HepG2 (cell line): ENCODE results near the gene FAT1. TPM values are rescaled to one million over a fixed set of nuclear protein-coding genes. Genes with fewer than 3 reads are reported as not detected.

Experiments
- ATAC-seq: fragments of 200-7000 bp; cut with Tn5 transposase; 3 replicates; pipeline ENCODE4 v1.9.1; 2020; ENCODE audit warnings: mild to moderate bottlenecking, moderate library complexity
- BruUV-seq: library from RNA; stranded (reverse); fragments of 400-500 nt; replicated peaks from 2 replicates; lab custom pipeline; 2021; lab: Mats Ljungman, UMichigan
- CTCF ChIA-PET: fragments of 300-600 bp; formaldehyde crosslinking; extraction: SDS; loops from one replicate; lab custom pipeline; 2021; ENCODE audit warnings: low total read pairs, inconsistent platforms, low intra/inter-chr PET ratio; lab: Yijun Ruan, JAX
- POLR2A ChIA-PET: fragments of 350-600 bp; sonication (Branson Sonifier 250); formaldehyde crosslinking; loops from one replicate; lab custom pipeline; 2020; ENCODE audit warnings: antibody characterized with exemption, inconsistent platforms; lab: Yijun Ruan, JAX
- DNase-seq: peaks from one replicate; pipeline ENCODE4 v3.0.0-alpha.2; 2015; ENCODE audit warnings: low spot score
- FAIRE-seq: peaks from 3 replicates; lab custom pipeline; 2011; peaks lifted over from hg19 to GRCh38; lab: Jason Lieb, UNC
- H2AFZ ChIP-seq: one replicate; pipeline ENCODE4 v1.6.1; 2011; ENCODE audit warnings: low read length, inconsistent platforms
- H3K27ac ChIP-seq: fragments of 300-600 bp; 3 replicates; pipeline ENCODE4 v1.8.0; 2011; ENCODE audit warnings: mixed run types, mild to moderate bottlenecking, mixed read lengths, low read length, inconsistent platforms; ENCODE audit not compliant: insufficient read depth; ENCODE audit errors: extremely low read length
- H3K27me3 ChIP-seq, 2 experiments: fragments of 200-600 bp in 1 of 2; 2 replicates in 1 of 2; 3 replicates in 1 of 2; pipeline versions ENCODE4 v1.6.0 to v1.8.0; 2011; ENCODE audit warnings: low read length in 2 of 2, mild to moderate bottlenecking in 2 of 2, moderate library complexity in 2 of 2, inconsistent platforms in 1 of 2; ENCODE audit not compliant: insufficient read depth in 2 of 2, control insufficient read depth in 1 of 2
- H3K36me3 ChIP-seq, 2 experiments: fragments of 200-600 bp in 1 of 2; replicated peaks in 1 of 2; 2 replicates in 1 of 2; 3 replicates in 1 of 2; pipeline versions ENCODE4 v1.5.1 to v1.8.0; 2011; ENCODE audit warnings: low read length in 2 of 2, inconsistent platforms in 1 of 2; ENCODE audit not compliant: insufficient read depth in 2 of 2, control insufficient read depth in 1 of 2
- H3K4me1 ChIP-seq: 2 replicates; pipeline ENCODE4 v1.5.1; 2012; ENCODE audit warnings: low read length, inconsistent platforms; ENCODE audit not compliant: insufficient read depth
- H3K4me2 ChIP-seq: 2 replicates; pipeline ENCODE4 v1.6.0; 2011; ENCODE audit warnings: low read depth, low read length, inconsistent platforms
- H3K4me3 ChIP-seq, 3 experiments: fragments of 200-600 bp in 1 of 3; sonication (generic), shearing (Covaris generic) in 1 of 3; replicated peaks in 1 of 3; 2 replicates each; pipeline ENCODE4 v1.5.1; 2011 to 2016; ENCODE audit warnings: low read length in 3 of 3, inconsistent platforms in 2 of 3, low read depth in 2 of 3, mild to moderate bottlenecking in 2 of 3, control low read depth in 1 of 3, mixed read lengths in 1 of 3; ENCODE audit not compliant: insufficient read depth in 1 of 3
- H3K79me2 ChIP-seq: one replicate; pipeline ENCODE4 v1.6.1; 2011; ENCODE audit warnings: low read length, inconsistent platforms; ENCODE audit not compliant: insufficient read depth
- H3K9ac ChIP-seq: 2 replicates; pipeline ENCODE4 v1.6.0; 2011; ENCODE audit warnings: mild to moderate bottlenecking, low read depth, low read length, inconsistent platforms; ENCODE audit not compliant: insufficient read depth
- H3K9me3 ChIP-seq: 2 replicates; pipeline ENCODE4 v1.5.1; 2012; ENCODE audit warnings: mild to moderate bottlenecking, low read length
- H4K20me1 ChIP-seq: 2 replicates; pipeline ENCODE4 v1.6.0; 2011; ENCODE audit warnings: inconsistent platforms, mild to moderate bottlenecking, low read length, moderate library complexity; ENCODE audit not compliant: insufficient read depth
- ATF3 ChIP-seq: sonication (generic); formaldehyde crosslinking; IDR thresholded peaks from 2 replicates; pipeline ENCODE4 v1.4.0; 2020; ENCODE audit warnings: missing genetic modification reagents
- CREB1 ChIP-seq, 2 experiments: fragments of 450-650 bp in 1 of 2; IDR thresholded peaks; 2 replicates each; pipeline ENCODE4 v1.6.1; 2016 to 2017; ENCODE audit warnings: control low read depth in 1 of 2, mild to moderate bottlenecking in 1 of 2, missing compliant biosample characterization in 1 of 2, missing genetic modification characterization in 1 of 2
- DNMT1 ChIP-seq: sonication (generic); formaldehyde crosslinking; IDR thresholded peaks from 2 replicates; pipeline ENCODE4 v1.5.1; 2020; ENCODE audit warnings: mild to moderate bottlenecking, missing genetic modification reagents
- DNMT3B ChIP-seq: conservative IDR thresholded peaks from 2 replicates; pipeline ENCODE4 v1.6.1; 2016; ENCODE audit warnings: missing biosample characterization, control low read depth
- FOSL1 ChIP-seq: sonication (generic); formaldehyde crosslinking; IDR thresholded peaks from 2 replicates; pipeline ENCODE4 v1.9.0; 2021; ENCODE audit warnings: missing genetic modification reagents, borderline replicate concordance
- GABPA ChIP-seq, 2 experiments: IDR thresholded peaks; 2 replicates each; pipeline ENCODE4 v1.6.1; 2011 to 2016; ENCODE audit warnings: low read depth in 2 of 2, low read length in 1 of 2, missing biosample characterization in 1 of 2, missing genetic modification characterization in 1 of 2
- GTF3A ChIP-seq: sonication (generic); formaldehyde crosslinking; conservative IDR thresholded peaks from 2 replicates; pipeline ENCODE4 v1.4.0; 2020; ENCODE audit warnings: mild to moderate bottlenecking, missing genetic modification reagents
- MAX ChIP-seq: IDR thresholded peaks from 2 replicates; pipeline ENCODE4 v1.6.1; 2012; ENCODE audit warnings: inconsistent platforms
- MEF2D ChIP-seq: sonication (generic); formaldehyde crosslinking; IDR thresholded peaks from 2 replicates; pipeline ENCODE4 v1.5.1; 2020; ENCODE audit warnings: mild to moderate bottlenecking, missing genetic modification reagents
- MTA1 ChIP-seq: sonication (generic); formaldehyde crosslinking; IDR thresholded peaks from 2 replicates; pipeline ENCODE4 v1.4.0; 2020; ENCODE audit warnings: missing genetic modification reagents, mild to moderate bottlenecking, borderline replicate concordance
- NCOA1 ChIP-seq: sonication (generic); formaldehyde crosslinking; IDR thresholded peaks from 2 replicates; pipeline ENCODE4 v1.9.0; 2021; ENCODE audit warnings: missing genetic modification reagents
- SIX1 ChIP-seq: sonication (generic); formaldehyde crosslinking; IDR thresholded peaks from 2 replicates; pipeline ENCODE4 v1.4.0; 2020; ENCODE audit warnings: missing genetic modification reagents, borderline replicate concordance
- ZBTB44 ChIP-seq: sonication (generic); formaldehyde crosslinking; IDR thresholded peaks from 2 replicates; pipeline ENCODE4 v1.4.0; 2020; ENCODE audit warnings: missing genetic modification reagents
- ZFP36L1 ChIP-seq: sonication (generic); formaldehyde crosslinking; IDR thresholded peaks from 2 replicates; pipeline ENCODE4 v1.8.0; 2022; ENCODE audit warnings: mild to moderate bottlenecking, missing genetic modification reagents, moderate library complexity
- ZNF230 ChIP-seq: sonication (generic); formaldehyde crosslinking; IDR thresholded peaks from 2 replicates; pipeline ENCODE4 v1.4.0; 2020; ENCODE audit warnings: mild to moderate bottlenecking, missing genetic modification reagents
- ZNF280D ChIP-seq: sonication (generic); formaldehyde crosslinking; IDR thresholded peaks from 2 replicates; pipeline ENCODE4 v1.5.1; 2020; ENCODE audit warnings: mild to moderate bottlenecking, missing genetic modification reagents
- ZNF580 ChIP-seq: IDR thresholded peaks from 2 replicates; pipeline ENCODE4 v1.6.1; 2016; ENCODE audit warnings: low read depth, borderline replicate concordance
- ZNF672 ChIP-seq: sonication (generic); formaldehyde crosslinking; IDR thresholded peaks from 2 replicates; pipeline ENCODE4 v1.8.1; 2022; ENCODE audit warnings: missing genetic modification reagents
- ZNF761 ChIP-seq: sonication (generic); formaldehyde crosslinking; conservative IDR thresholded peaks from 2 replicates; pipeline ENCODE4 v1.4.0; 2020; ENCODE audit warnings: mild to moderate bottlenecking, missing genetic modification reagents
- WGBS: methylation state at CpG from one replicate; pipeline ENCODE4 v1.1.6; 2017; ENCODE audit warnings: low lambda C conversion rate; 5-methylcytosine and 5-hydroxymethylcytosine counted together
- in situ Hi-C: cut with HindIII; loops from 2 replicates; pipeline ENCODE4 v1.10.0; 2017; ENCODE audit warnings: low pct_unique_long_range_greater_than_20kb; ENCODE audit not compliant: extremely low pct_ligation_motif_present
- intact Hi-C: fragments of 100-400 bp; cut with micrococcal nuclease; formaldehyde crosslinking; loops from one replicate; pipeline ENCODE4 v1.10.0; 2022; ENCODE audit not compliant: unreplicated experiment
- polyA plus RNA-seq, 8 experiments: library from polyadenylated mRNA; depleted of rRNA in 3 of 8; stranded (reverse) in 7 of 8; unstranded in 1 of 8; fragments of >200 nt; fragmentation: Illumina TruSeq in 4 of 8; extraction: Trizol in 4 of 8; gene quantifications; 2 replicates each; pipeline versions ENCODE4 v1.2.1 to v1.2.3, GENCODE V29; 2011 to 2016; ENCODE audit warnings: low read depth in 4 of 8, missing spikeins in 1 of 8, mixed read lengths in 1 of 8; ENCODE audit not compliant: insufficient read depth in 1 of 8
- total RNA-seq, 5 experiments: library from RNA; depleted of rRNA; stranded (reverse); fragments of >200 nt; fragmentation: Illumina TruSeq; extraction: Trizol; gene quantifications; 2 replicates each; pipeline ENCODE4 v1.2.3, GENCODE V29; 2016; ENCODE audit warnings: low read depth in 1 of 5

Gene FAT1
- total and polyA plus RNA-seq, 2 of the 13 experiments (the other 11 are each of a cell fraction or from before 2014, with no cell fraction given), result 185 to 216 TPM

GRCh38 chr4:186714006-186714675 is 9.5 kb downstream of the FAT1 start:
- Histone ChIP-seq H3K27ac (no peak overlapping the region), H4K20me1 (peaks cover 74% of the 10 kb centered on the region), H3K4me2 (no peak overlapping the region), H3K4me1 (peaks cover 78% of the 10 kb centered on the region), H3K36me3 (peaks cover 7 to 12% of the 10 kb centered on the region in 2 experiments; a peak in 4 of 5 replicates), H3K27me3 (no peaks in the 10 kb centered on the region), H3K79me2 (peaks cover 97% of the 10 kb centered on the region), H2AFZ (no peak overlapping the region), H3K4me3 (no peak overlapping the region), H3K9ac (no peak overlapping the region), H3K9me3 (no peaks in the 10 kb centered on the region; the same call in 1 of the 2 replicates)
- ChIA-PET POLR2A (no interaction called here), CTCF (no interaction called here)
- TF ChIP-seq ATF3 (CRISPR knock-in tag), result no peak
- TF ChIP-seq MEF2D (CRISPR knock-in tag), result no peak
- TF ChIP-seq ZFP36L1 (CRISPR knock-in tag), result no peak
- no peak for TF ChIP-seq SIX1 (CRISPR knock-in tag)
- no peak for TF ChIP-seq ZNF230 (CRISPR knock-in tag)
- TF ChIP-seq MTA1, result no peak
- no peak for TF ChIP-seq GTF3A
- TF ChIP-seq ZNF672, result no peak
- no peak for TF ChIP-seq DNMT3B (CRISPR knock-in tag)
- TF ChIP-seq MAX, result no peak
- no peak for TF ChIP-seq ZNF580
- TF ChIP-seq CREB1 (IDR thresholded peaks at IDR 0.05), result no peak
- no peak for TF ChIP-seq CREB1 (CRISPR knock-in tag; IDR thresholded peaks at IDR 0.05)
- no peak for TF ChIP-seq DNMT1 (CRISPR knock-in tag)
- no peak for TF ChIP-seq ZBTB44 (CRISPR knock-in tag)
- no peak for TF ChIP-seq ZNF761 (CRISPR knock-in tag)
- no peak for TF ChIP-seq NCOA1 (CRISPR knock-in tag)
- no peak for TF ChIP-seq ZNF280D
- TF ChIP-seq FOSL1 (CRISPR knock-in tag), result no peak
- TF ChIP-seq GABPA (IDR thresholded peaks at IDR 0.05; ENCODE audit: low read depth, low read length), result no peak
- TF ChIP-seq GABPA (CRISPR knock-in tag; IDR thresholded peaks at IDR 0.05; ENCODE audit: low read depth), result no peak
- no peak for ATAC-seq
- WGBS, result 91% methylated on average over 16 of the region's 16 CpGs
- intact Hi-C loops (no loop called here), in situ Hi-C loops (no loop called here)
- no peak for DNase-seq
- FAIRE-seq, result no peak
- BruUV-seq, result no TSS peak
